GM12878 (cell line): Measurements from ENCODE around the gene OR6Q1. TPM values are rescaled to one million over a fixed set of nuclear protein-coding genes. Genes with fewer than 3 reads are reported as not detected.

ENCODE experiments used
- ATAC-seq: fragments of 200-7000 bp; cut with Tn5 transposase; 3 replicates; pipeline ENCODE4 v1.9.1; 2020; ENCODE audit warnings: mild to moderate bottlenecking, moderate library complexity
- BruUV-seq: library from RNA; stranded (reverse); fragments of 400-500 nt; replicated peaks from 2 replicates; lab custom pipeline; 2021; lab: Mats Ljungman, UMichigan
- CTCF ChIA-PET: fragments of 300-600 bp; sonication (Branson Sonifier 250); formaldehyde crosslinking; extraction: SDS; loops from one replicate; lab custom pipeline; 2021; ENCODE audit warnings: inconsistent platforms; lab: Yijun Ruan, JAX
- POLR2A ChIA-PET: fragments of 350-600 bp; formaldehyde crosslinking; extraction: SDS; loops from one replicate; lab custom pipeline; 2021; ENCODE audit warnings: inconsistent platforms; lab: Charles Lee
- RAD21 ChIA-PET: fragments of 300-600 bp; sonication (Branson Sonifier 250); formaldehyde crosslinking; loops from one replicate; lab custom pipeline; 2023; ENCODE audit warnings: antibody characterized with exemption; ENCODE audit not compliant: unreplicated experiment; lab: Charles Lee
- SMC1A ChIA-PET: fragments of 300-600 bp; sonication (Branson Sonifier 250); formaldehyde crosslinking; loops from one replicate; lab custom pipeline; 2023; ENCODE audit not compliant: unreplicated experiment, uncharacterized antibody; lab: Charles Lee
- DNase-seq: peaks from one replicate; pipeline ENCODE4 v3.0.0-alpha.2; 2011; ENCODE audit warnings: low read depth, low spot score
- FAIRE-seq: peaks from 3 replicates; lab custom pipeline; 2011; peaks lifted over from hg19 to GRCh38; lab: Jason Lieb, UNC
- H2AFZ ChIP-seq: 2 replicates; pipeline ENCODE4 v1.6.0; 2011; ENCODE audit warnings: low read depth, low read length, control low read depth; ENCODE audit not compliant: control insufficient read depth
- H3K27ac ChIP-seq: 2 replicates; pipeline ENCODE4 v1.5.1; 2011; ENCODE audit warnings: control low read depth; ENCODE audit not compliant: control insufficient read depth, insufficient read depth
- H3K27me3 ChIP-seq, 2 experiments: replicated peaks in 1 of 2; 2 replicates each; pipeline versions ENCODE4 v1.6.0 to v1.6.1; 2011; ENCODE audit warnings: low read length in 1 of 2; ENCODE audit not compliant: control insufficient read depth in 2 of 2, insufficient read depth in 2 of 2
- H3K36me3 ChIP-seq, 2 experiments: 2 replicates each; pipeline ENCODE4 v1.5.1; 2011; ENCODE audit warnings: low read length in 1 of 2; ENCODE audit not compliant: control insufficient read depth in 2 of 2, insufficient read depth in 2 of 2
- H3K4me1 ChIP-seq: 2 replicates; pipeline ENCODE4 v1.6.1; 2011; ENCODE audit warnings: mild to moderate bottlenecking, low read length, moderate library complexity, mixed read lengths; ENCODE audit not compliant: control insufficient read depth, insufficient read depth
- H3K4me2 ChIP-seq: 2 replicates; pipeline ENCODE4 v1.6.0; 2011; ENCODE audit warnings: control low read depth; ENCODE audit not compliant: control insufficient read depth, insufficient read depth
- H3K4me3 ChIP-seq: fragments of 200-600 bp; sonication (generic); 2 replicates; pipeline ENCODE4 v1.5.1; 2016
- H3K79me2 ChIP-seq: 2 replicates; pipeline ENCODE4 v1.6.0; 2011; ENCODE audit warnings: low read length; ENCODE audit not compliant: control insufficient read depth, insufficient read depth
- H3K9ac ChIP-seq: 2 replicates; pipeline ENCODE4 v1.8.0; 2011; ENCODE audit warnings: low read length, control low read depth, mixed read lengths; ENCODE audit not compliant: control insufficient read depth, insufficient read depth
- H3K9me3 ChIP-seq: replicated peaks from 3 replicates; pipeline ENCODE4 v1.5.1; 2011; ENCODE audit warnings: mild to moderate bottlenecking, low read length; ENCODE audit not compliant: control insufficient read depth, insufficient read depth
- H4K20me1 ChIP-seq: 2 replicates; pipeline ENCODE4 v1.6.0; 2011; ENCODE audit not compliant: control insufficient read depth, insufficient read depth
- CHD1 ChIP-seq: IDR thresholded peaks from 2 replicates; pipeline ENCODE4 v1.6.1; 2012; ENCODE audit warnings: low read depth, low read length, improper control_type of control experiment
- CHD4 ChIP-seq: fragments of 200-600 bp; sonication (generic); IDR thresholded peaks from 2 replicates; pipeline ENCODE4 v1.6.1; 2016; ENCODE audit warnings: mild to moderate bottlenecking
- EGR1 ChIP-seq, 2 experiments: IDR thresholded peaks; 1 replicate in 1 of 2; 2 replicates in 1 of 2; pipeline ENCODE4 v1.6.1; 2011 to 2012; ENCODE audit warnings: low read depth in 2 of 2, low read length in 2 of 2, borderline replicate concordance in 1 of 2, mild to moderate bottlenecking in 1 of 2, moderate library complexity in 1 of 2
- ETV6 ChIP-seq, 2 experiments: fragments of 450-650 bp in 1 of 2; IDR thresholded peaks in 1 of 2; conservative IDR thresholded peaks in 1 of 2; 2 replicates each; pipeline ENCODE4 v1.6.1; 2014; ENCODE audit warnings: antibody characterized with exemption in 1 of 2, borderline replicate concordance in 1 of 2, low read depth in 1 of 2, mild to moderate bottlenecking in 1 of 2, moderate library complexity in 1 of 2
- FOXM1 ChIP-seq: IDR thresholded peaks from 2 replicates; pipeline ENCODE4 v1.6.1; 2012; ENCODE audit warnings: low read depth, mild to moderate bottlenecking, inconsistent platforms, low read length, moderate library complexity
- IKZF2 ChIP-seq, 2 experiments: fragments of 450-650 bp; IDR thresholded peaks; 2 replicates each; pipeline ENCODE4 v1.6.1; 2017; ENCODE audit warnings: mild to moderate bottlenecking in 2 of 2, moderate library complexity in 2 of 2
- JUNB ChIP-seq: IDR thresholded peaks from 2 replicates; pipeline ENCODE4 v1.6.1; 2016; ENCODE audit warnings: antibody characterized with exemption, mild to moderate bottlenecking
- KAT2A ChIP-seq: conservative IDR thresholded peaks from 2 replicates; pipeline ENCODE4 v1.6.1; 2011; ENCODE audit warnings: low read depth, low read length; ENCODE audit not compliant: control insufficient read depth
- MYB ChIP-seq: fragments of 150-350 bp; IDR thresholded peaks from 2 replicates; pipeline ENCODE4 v1.6.1; 2014; ENCODE audit warnings: mild to moderate bottlenecking, low read depth, low read length, borderline replicate concordance
- RCOR1 ChIP-seq: conservative IDR thresholded peaks from 2 replicates; pipeline ENCODE4 v1.6.1; 2012; ENCODE audit warnings: low read depth, low read length, improper control_type of control experiment
- SPI1 ChIP-seq: IDR thresholded peaks from 2 replicates; pipeline ENCODE4 v1.6.1; 2011; ENCODE audit warnings: low read depth, mild to moderate bottlenecking, low read length, moderate library complexity, borderline replicate concordance; ENCODE audit not compliant: insufficient read depth
- YY1 ChIP-seq: IDR thresholded peaks from 2 replicates; pipeline ENCODE4 v1.6.1; 2011; ENCODE audit warnings: low read depth, mild to moderate bottlenecking, low read length
- in situ Hi-C: fragments of 300-500 bp; cut with MboI; formaldehyde crosslinking; loops from 9 replicates; pipeline ENCODE4 v1.14.3; 2018; ENCODE audit warnings: mixed read lengths
- intact Hi-C: fragments of 100-400 bp; cut with micrococcal nuclease; formaldehyde crosslinking; loops from one replicate; pipeline ENCODE4 v1.14.2; 2022; ENCODE audit not compliant: unreplicated experiment
- polyA plus RNA-seq, 11 experiments: library from polyadenylated mRNA; depleted of rRNA in 4 of 11; unstranded in 6 of 11; stranded (reverse) in 5 of 11; fragments of >200 nt; fragmentation: Nextera tagmentation in 4 of 11; fragmentation: Illumina TruSeq in 1 of 11; extraction: Ambion mirVana in 4 of 11; extraction: Trizol in 1 of 11; gene quantifications; 1 replicate in 1 of 11; 2 replicates in 10 of 11; pipeline versions ENCODE4 v1.2.1 to v1.2.3, GENCODE V29; 2011 to 2016; ENCODE audit warnings: inconsistent platforms in 2 of 11, missing spikeins in 2 of 11, low read depth in 1 of 11
- total RNA-seq, 4 experiments: library from RNA; depleted of rRNA in 3 of 4; stranded (reverse); fragments of >200 nt in 3 of 4; fragmentation: Illumina TruSeq in 1 of 4; extraction: Trizol in 1 of 4; gene quantifications; 2 replicates each; pipeline versions ENCODE4 v1.2.1 to v1.2.3, GENCODE V29; 2013 to 2021
- TF ChIP-seq, protein P1 (sequence below): IDR thresholded peaks from 2 replicates; pipeline ENCODE4 v1.6.1; 2012; ENCODE audit warnings: low read length, inconsistent platforms
- TF ChIP-seq, protein P2 (sequence below): IDR thresholded peaks from 2 replicates; pipeline ENCODE4 v1.6.1; 2011; ENCODE audit warnings: borderline replicate concordance, low read depth, mild to moderate bottlenecking, moderate library complexity, mixed read lengths, low read length; ENCODE audit not compliant: insufficient read depth; ENCODE audit errors: extremely low read length
- TF ChIP-seq, protein P3 (sequence below): fragments of 450-650 bp; IDR thresholded peaks from 2 replicates; pipeline ENCODE4 v1.6.1; 2018; ENCODE audit warnings: borderline replicate concordance, mild to moderate bottlenecking; ENCODE audit not compliant: partially characterized antibody

Gene OR6Q1
- total and polyA plus RNA-seq, 10 of the 15 experiments (the other 5 are each of a cell fraction or from before 2014, with no cell fraction given), result not detected

DNA sequence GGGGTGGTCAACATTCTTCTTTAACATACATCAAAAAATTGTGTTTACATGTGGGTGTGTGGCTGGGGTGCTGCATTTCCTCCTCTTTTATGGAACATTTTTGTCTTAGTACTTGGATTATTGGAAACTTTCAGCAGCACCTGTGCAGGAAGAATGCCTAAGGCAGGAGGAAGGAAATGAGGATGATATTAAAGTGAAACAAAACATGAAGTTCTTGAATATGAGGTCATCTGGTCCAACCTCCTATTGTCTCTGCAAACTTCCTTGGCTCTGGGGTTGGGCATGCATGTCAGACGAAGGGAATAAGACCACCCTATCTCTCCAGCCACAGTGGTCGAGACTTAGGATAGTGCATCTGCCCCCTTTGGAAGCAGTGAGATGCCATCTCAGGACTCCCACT lies 27.7 kb upstream of the OR6Q1 start (continued):
- TF ChIP-seq ETV6 (conservative IDR thresholded peaks at IDR 0.05 in 1 of 2, IDR thresholded peaks at IDR 0.05 in 1 of 2; ENCODE audit: borderline replicate concordance in 1 of 2, low read depth in 1 of 2), result no peak
- TF ChIP-seq RCOR1, result no peak
- TF ChIP-seq, protein P1, sequence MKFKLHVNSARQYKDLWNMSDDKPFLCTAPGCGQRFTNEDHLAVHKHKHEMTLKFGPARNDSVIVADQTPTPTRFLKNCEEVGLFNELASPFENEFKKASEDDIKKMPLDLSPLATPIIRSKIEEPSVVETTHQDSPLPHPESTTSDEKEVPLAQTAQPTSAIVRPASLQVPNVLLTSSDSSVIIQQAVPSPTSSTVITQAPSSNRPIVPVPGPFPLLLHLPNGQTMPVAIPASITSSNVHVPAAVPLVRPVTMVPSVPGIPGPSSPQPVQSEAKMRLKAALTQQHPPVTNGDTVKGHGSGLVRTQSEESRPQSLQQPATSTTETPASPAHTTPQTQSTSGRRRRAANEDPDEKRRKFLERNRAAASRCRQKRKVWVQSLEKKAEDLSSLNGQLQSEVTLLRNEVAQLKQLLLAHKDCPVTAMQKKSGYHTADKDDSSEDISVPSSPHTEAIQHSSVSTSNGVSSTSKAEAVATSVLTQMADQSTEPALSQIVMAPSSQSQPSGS, result no peak

DNA sequence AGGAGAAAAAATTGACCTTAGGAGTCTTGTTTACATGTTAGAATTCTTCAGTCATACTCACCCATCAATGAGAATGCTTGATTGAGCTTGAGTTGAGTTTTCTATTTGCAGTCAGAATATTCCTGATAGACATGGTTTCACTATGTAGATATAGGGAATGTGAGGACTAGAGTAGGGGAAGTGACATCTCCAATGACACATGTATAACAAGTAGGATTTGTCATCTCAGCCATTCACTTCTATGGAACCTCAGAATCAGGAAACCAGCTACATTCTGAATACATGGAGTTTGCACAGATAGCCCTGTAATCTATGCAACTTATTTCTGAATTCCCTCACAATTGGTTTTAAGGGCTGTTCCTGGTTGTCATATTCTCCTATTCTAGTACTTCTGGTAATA lies 27.2 kb upstream of the OR6Q1 start:
- RAD21 ChIA-PET, result no interaction called here
- no peaks in the 10 kb centered on the region for H3K9me3 ChIP-seq
- intact Hi-C loops, result no loop called here
- ATAC-seq (no peak), DNase-seq (no peak), FAIRE-seq (no peak)
- no peaks in the 10 kb centered on the region for H3K79me2 ChIP-seq
- H3K27me3 ChIP-seq, result no peaks in the 10 kb centered on the region
- no peak overlapping the region for H2AFZ ChIP-seq
- no peak overlapping the region for H3K9ac ChIP-seq
- CTCF ChIA-PET, result no interaction called here
- BruUV-seq, result no TSS peak
- H3K4me1 ChIP-seq, result no peaks in the 10 kb centered on the region
- H4K20me1 ChIP-seq, result no peaks in the 10 kb centered on the region
- POLR2A ChIA-PET, result no interaction called here
- TF ChIP-seq IKZF2 (IDR thresholded peaks at IDR 0.05), result no peak
- TF ChIP-seq, protein P2, sequence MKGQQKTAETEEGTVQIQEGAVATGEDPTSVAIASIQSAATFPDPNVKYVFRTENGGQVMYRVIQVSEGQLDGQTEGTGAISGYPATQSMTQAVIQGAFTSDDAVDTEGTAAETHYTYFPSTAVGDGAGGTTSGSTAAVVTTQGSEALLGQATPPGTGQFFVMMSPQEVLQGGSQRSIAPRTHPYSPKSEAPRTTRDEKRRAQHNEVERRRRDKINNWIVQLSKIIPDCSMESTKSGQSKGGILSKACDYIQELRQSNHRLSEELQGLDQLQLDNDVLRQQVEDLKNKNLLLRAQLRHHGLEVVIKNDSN, result no peak
- no peak for TF ChIP-seq FOXM1
- no peak for TF ChIP-seq EGR1 (IDR thresholded peaks at IDR 0.05; ENCODE audit: borderline replicate concordance in 1 of 2, low read depth in 2 of 2, low read length in 2 of 2)
- TF ChIP-seq MYB, result no peak
- no peak for TF ChIP-seq CHD1
- TF ChIP-seq, protein P3, sequence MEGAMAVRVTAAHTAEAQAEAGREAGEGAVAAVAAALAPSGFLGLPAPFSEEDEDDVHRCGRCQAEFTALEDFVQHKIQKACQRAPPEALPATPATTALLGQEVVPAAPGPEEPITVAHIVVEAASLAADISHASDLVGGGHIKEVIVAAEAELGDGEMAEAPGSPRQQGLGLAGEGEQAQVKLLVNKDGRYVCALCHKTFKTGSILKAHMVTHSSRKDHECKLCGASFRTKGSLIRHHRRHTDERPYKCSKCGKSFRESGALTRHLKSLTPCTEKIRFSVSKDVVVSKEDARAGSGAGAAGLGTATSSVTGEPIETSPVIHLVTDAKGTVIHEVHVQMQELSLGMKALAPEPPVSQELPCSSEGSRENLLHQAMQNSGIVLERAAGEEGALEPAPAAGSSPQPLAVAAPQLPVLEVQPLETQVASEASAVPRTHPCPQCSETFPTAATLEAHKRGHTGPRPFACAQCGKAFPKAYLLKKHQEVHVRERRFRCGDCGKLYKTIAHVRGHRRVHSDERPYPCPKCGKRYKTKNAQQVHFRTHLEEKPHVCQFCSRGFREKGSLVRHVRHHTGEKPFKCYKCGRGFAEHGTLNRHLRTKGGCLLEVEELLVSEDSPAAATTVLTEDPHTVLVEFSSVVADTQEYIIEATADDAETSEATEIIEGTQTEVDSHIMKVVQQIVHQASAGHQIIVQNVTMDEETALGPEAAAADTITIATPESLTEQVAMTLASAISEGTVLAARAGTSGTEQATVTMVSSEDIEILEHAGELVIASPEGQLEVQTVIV, result no peak
- TF ChIP-seq KAT2A, result no peak
- TF ChIP-seq SPI1, result no peak
- TF ChIP-seq YY1, result no peak
- TF ChIP-seq JUNB, result no peak
- TF ChIP-seq CHD4, result no peak
- in situ Hi-C loops, result no loop called here
- H3K4me2 ChIP-seq, result no peak overlapping the region
- H3K36me3 ChIP-seq, result no peaks in the 10 kb centered on the region
- SMC1A ChIA-PET, result no interaction called here
- no peak overlapping the region for H3K4me3 ChIP-seq
- no peak overlapping the region for H3K27ac ChIP-seq
